MG63 (cell line): ENCODE measurements around the gene STMN3. TPM values are rescaled to one million over a fixed set of nuclear protein-coding genes. Genes with fewer than 3 reads are reported as not detected.
A peak's percentile ranks its signal among the peaks of the same experiment; 100 is the strongest.
"Not testable (repeated sequence)": the region's sequence is repeated elsewhere in the genome, so short reads cannot be mapped to it uniquely, and the experiment has no call there.

Source experiments
- DNase-seq: peaks from one replicate; pipeline ENCODE4 v3.0.0-alpha.2; 2020
- H3K27me3 ChIP-seq: fragments of 250-450 bp; sonication (Bioruptor Pico); 2 replicates; pipeline ENCODE4 v1.5.1; 2020; ENCODE audit warnings: mild to moderate bottlenecking, moderate library complexity
- H3K36me3 ChIP-seq: fragments of 250-450 bp; sonication (Bioruptor Pico); 2 replicates; pipeline ENCODE4 v1.5.1; 2020; ENCODE audit warnings: mild to moderate bottlenecking, moderate library complexity
- H3K4me3 ChIP-seq: fragments of 250-450 bp; sonication (Bioruptor Pico); 2 replicates; pipeline ENCODE4 v1.5.1; 2020; ENCODE audit warnings: mild to moderate bottlenecking, moderate library complexity
- H3K9me3 ChIP-seq: fragments of 250-450 bp; sonication (Bioruptor Pico); 2 replicates; pipeline ENCODE4 v1.5.1; 2020; ENCODE audit warnings: mild to moderate bottlenecking, moderate library complexity
- total RNA-seq: library from RNA; depleted of rRNA; stranded (reverse); fragments of >200 nt; shearing (Covaris generic); gene quantifications from 2 replicates; pipeline ENCODE4 v1.2.3, GENCODE V29; 2014; ENCODE audit warnings: low replicate concordance

Gene STMN3
- total RNA-seq, 1 experiment from 2014 or later = 98.0 TPM

- DNase-seq = no peak
- peaks cover 78% of the 10 kb centered on the region for H3K36me3 ChIP-seq
Measured at GRCh38 chr20:63665708-63666107, 12.5 kb upstream of the STMN3 start.

GRCh38 chr20:63664861-63665594 lies 11.8 kb upstream of the STMN3 start:
- DNase-seq = no peak
- Histone ChIP-seq H3K4me3 (no peak overlapping the region), H3K36me3 (peaks cover 82% of the 10 kb centered on the region)

More at GRCh38 chr20:63665708-63666107, 12.5 kb upstream of the STMN3 start:
- H3K27me3 ChIP-seq = no peaks in the 10 kb centered on the region
- no peak overlapping the region for H3K4me3 ChIP-seq
- no peaks in the 10 kb centered on the region for H3K9me3 ChIP-seq

DNA sequence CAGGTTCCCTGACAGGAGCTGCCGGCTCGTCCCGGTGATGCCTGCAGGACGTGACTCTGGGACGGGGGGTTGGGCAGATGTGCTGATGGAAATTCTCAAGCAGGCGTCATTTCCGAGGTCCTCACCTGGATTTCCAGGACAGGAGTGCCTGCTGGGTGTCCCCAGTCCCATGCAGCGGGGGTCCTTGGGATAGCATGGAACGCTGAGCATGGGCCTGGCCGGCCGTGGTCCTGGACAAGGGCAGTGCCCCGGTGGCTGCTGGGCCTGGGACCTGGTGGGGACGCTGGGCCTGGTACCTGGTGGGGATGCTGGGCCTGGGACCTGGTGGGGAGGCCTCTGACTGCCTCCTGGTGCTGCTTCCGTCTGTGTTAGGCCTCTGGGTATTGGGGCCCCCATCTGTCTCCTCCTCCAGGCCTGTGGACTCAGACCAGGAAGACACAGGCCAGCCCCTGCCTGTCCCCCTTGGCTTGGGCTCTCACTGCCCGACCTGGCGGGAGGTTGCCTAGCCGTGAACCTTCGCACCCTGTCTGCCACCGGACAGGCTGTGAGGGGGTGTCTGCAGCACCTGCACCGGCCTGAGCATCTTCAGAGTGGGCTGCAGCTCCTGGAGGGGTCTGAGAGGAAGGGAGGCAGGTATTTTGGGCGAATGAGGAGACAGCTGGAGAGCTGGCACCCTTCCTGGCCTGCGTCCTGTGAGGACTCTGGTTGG lies 11.1 kb upstream of the STMN3 start:
- Histone ChIP-seq H3K9me3 (no peaks in the 10 kb centered on the region), H3K27me3 (no peaks in the 10 kb centered on the region), H3K4me3 (no peak overlapping the region), H3K36me3 (peaks cover 84% of the 10 kb centered on the region)
- DNase-seq = no peak

More at GRCh38 chr20:63664861-63665594, 11.8 kb upstream of the STMN3 start:
- Histone ChIP-seq H3K9me3 (no peaks in the 10 kb centered on the region), H3K27me3 (no peaks in the 10 kb centered on the region)

- Histone ChIP-seq H3K9me3 (no peaks in the 10 kb centered on the region), H3K4me3 (no peak overlapping the region), H3K36me3 (peaks cover 81% of the 10 kb centered on the region), H3K27me3 (no peaks in the 10 kb centered on the region)
- DNase-seq = no peak
Measured at GRCh38 chr20:63663332-63664066, 10.3 kb upstream of the STMN3 start.

- Histone ChIP-seq H3K4me3 (no peak overlapping the region), H3K27me3 (no peaks in the 10 kb centered on the region), H3K9me3 (no peaks in the 10 kb centered on the region), H3K36me3 (peaks cover 74% of the 10 kb centered on the region)
- DNase-seq = no peak
Measured at GRCh38 chr20:63662813-63663189, 9.6 kb upstream of the STMN3 start.

GRCh38 chr20:63661959-63662812 lies 9.0 kb upstream of the STMN3 start:
- H3K27me3 ChIP-seq = no peaks in the 10 kb centered on the region
- H3K36me3 ChIP-seq = peaks cover 70% of the 10 kb centered on the region
- no peaks in the 10 kb centered on the region for H3K9me3 ChIP-seq
- DNase-seq = no peak
- H3K4me3 ChIP-seq = no peak overlapping the region

- H3K9me3 ChIP-seq = no peaks in the 10 kb centered on the region
- H3K4me3 ChIP-seq = no peak overlapping the region
- no peaks in the 10 kb centered on the region for H3K27me3 ChIP-seq
- DNase-seq = no peak
- H3K36me3 ChIP-seq = peaks cover 63% of the 10 kb centered on the region
Measured at GRCh38 chr20:63661108-63661507, 7.9 kb upstream of the STMN3 start.

DNA sequence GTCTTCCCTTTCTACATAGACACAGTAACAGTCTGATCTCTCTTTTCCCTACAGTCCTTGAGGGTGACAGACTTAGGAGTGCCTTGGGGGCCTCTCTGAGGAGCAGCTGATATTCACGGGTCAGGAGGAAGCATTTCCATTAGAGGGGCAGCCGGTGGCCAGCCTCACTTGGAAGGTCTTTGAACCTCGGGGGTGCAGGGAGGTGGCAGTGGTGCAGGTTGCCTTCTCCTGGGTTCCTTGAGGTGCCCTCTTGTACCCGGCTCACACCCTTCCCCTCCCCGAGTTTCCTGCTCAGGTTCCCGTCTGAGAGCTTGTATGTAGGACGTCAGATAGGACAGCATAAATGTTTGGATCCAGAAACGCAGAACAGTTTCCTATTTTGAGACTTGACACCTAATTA lies 7.4 kb upstream of the STMN3 start:
- H3K36me3 ChIP-seq = peaks cover 58% of the 10 kb centered on the region
- DNase-seq = no peak

GRCh38 chr20:63660174-63660573 lies 7.0 kb upstream of the STMN3 start:
- not testable (repeated sequence) for DNase-seq, H3K9me3 ChIP-seq
- peaks cover 55% of the 10 kb centered on the region for H3K36me3 ChIP-seq

More for the DNA sequence above, 7.4 kb upstream of the STMN3 start:
- H3K4me3 ChIP-seq = no peak overlapping the region
- no peaks in the 10 kb centered on the region for H3K9me3 ChIP-seq
- no peaks in the 10 kb centered on the region for H3K27me3 ChIP-seq

GRCh38 chr20:63659370-63659769 lies 6.1 kb upstream of the STMN3 start:
- H3K9me3 ChIP-seq = no peaks in the 10 kb centered on the region
- DNase-seq = no peak
- H3K36me3 ChIP-seq = peaks cover 50% of the 10 kb centered on the region
- peak overlapping the region; percentile 90 for H3K4me3 ChIP-seq
- no peaks in the 10 kb centered on the region for H3K27me3 ChIP-seq

More at GRCh38 chr20:63660174-63660573, 7.0 kb upstream of the STMN3 start:
- not testable (repeated sequence) for H3K4me3 ChIP-seq, H3K27me3 ChIP-seq

DNA sequence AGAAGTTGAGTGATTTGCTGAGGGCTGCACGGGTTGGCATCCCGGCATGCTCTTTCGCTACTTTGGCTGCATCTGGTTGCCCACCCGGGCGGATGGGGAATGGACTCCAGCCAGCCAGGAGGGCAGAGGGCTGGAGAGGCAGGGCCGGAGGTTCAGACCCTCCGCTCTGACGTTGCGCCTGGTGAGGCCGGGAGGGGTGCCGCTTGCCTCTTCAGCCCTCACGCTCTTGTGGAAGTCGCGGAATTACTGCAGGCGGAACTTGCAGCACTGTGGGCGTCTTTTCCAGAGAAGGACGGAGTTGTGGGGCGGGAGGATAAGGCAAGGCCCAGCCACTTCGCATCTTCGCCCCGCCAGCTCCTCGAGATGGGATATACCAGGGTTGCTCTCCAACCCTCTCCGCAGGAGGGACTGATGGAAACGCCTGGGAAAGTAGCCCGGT lies 5.5 kb upstream of the STMN3 start:
- DNase-seq = peak; percentile 34
- H3K4me3 ChIP-seq = peak overlapping the region; percentile 90
- peaks cover 44% of the 10 kb centered on the region for H3K36me3 ChIP-seq
- no peaks in the 10 kb centered on the region for H3K27me3 ChIP-seq
- H3K9me3 ChIP-seq = no peaks in the 10 kb centered on the region

GRCh38 chr20:63657937-63658748 lies 4.9 kb upstream of the STMN3 start, which contains the start of gene RTEL1:
Gene RTEL1 (plus strand): TSS chr20:63658312. CDS start chr20:63659403, 1,091 bp downstream.
- no peaks in the 10 kb centered on the region for H3K9me3 ChIP-seq
- H3K4me3 ChIP-seq = peak within 1 kb of the TSS; percentile 90
- peaks cover 39% of the 10 kb centered on the region for H3K36me3 ChIP-seq
- H3K27me3 ChIP-seq = no peaks in the 10 kb centered on the region
- peak; percentile 95 for DNase-seq

DNA sequence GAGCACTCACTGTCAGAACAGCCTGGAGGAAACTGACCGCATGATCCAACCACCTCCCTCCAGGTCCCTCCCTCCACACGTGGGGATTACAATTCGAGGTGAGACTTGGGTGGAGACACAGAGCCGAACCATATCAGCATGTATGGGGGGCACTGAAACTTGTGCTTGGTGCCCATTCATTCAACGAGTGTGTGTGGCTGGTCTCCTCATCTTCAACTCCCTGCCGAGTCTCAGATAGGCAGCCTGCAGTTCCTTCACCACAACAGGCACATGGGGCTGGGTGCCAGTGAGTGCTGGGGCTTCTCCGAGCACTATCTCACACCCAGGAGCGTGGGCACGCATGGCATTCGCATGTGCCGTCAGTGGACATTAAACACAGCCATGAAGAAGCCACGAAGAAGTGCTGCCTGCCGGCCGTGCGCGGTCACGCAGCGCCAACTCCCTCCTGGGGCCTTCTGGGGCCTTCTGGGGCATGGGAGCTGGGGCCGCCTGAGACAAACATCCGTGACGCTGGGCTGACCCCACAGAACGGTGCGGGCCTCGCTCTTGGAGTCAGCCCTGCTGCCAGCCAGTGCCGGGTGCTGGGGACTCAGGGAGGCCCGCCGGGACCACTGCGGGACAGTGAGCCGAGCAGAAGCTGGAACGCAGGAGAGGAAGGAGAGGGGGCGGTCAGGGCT lies 4.2 kb upstream of the STMN3 start:
- H3K9me3 ChIP-seq = no peaks in the 10 kb centered on the region
- DNase-seq = peak; percentile 48
- peaks cover 32% of the 10 kb centered on the region for H3K36me3 ChIP-seq
- no peaks in the 10 kb centered on the region for H3K27me3 ChIP-seq
- H3K4me3 ChIP-seq = peak overlapping the region; percentile 90

DNA sequence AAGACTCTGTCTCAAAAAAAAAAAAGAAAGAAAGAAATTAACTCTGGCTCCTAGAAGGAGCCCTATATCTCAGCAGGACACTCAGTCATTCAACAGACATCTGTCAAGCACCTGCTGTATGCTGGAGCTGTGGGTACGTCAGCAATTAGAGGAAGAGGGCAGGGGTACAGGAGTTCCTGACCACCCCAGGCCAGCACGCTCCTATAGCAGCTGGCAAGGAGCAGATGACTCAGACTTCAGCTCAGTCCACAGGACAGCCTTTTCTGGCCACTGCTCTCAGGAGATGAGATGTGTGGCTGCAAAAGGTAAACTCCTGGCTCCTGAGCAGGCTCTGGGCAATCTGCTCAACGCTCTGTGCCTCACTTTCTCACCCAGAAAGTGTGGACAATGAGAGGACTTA lies 3.2 kb upstream of the STMN3 start:
- no peaks in the 10 kb centered on the region for H3K9me3 ChIP-seq
- H3K36me3 ChIP-seq = peaks cover 23% of the 10 kb centered on the region
- no peaks in the 10 kb centered on the region for H3K27me3 ChIP-seq
- DNase-seq = peak; percentile 34
- no peak overlapping the region for H3K4me3 ChIP-seq

GRCh38 chr20:63655249-63655648 lies 2.0 kb upstream of the STMN3 start:
- Histone ChIP-seq H3K4me3 (no peak overlapping the region), H3K9me3 (no peaks in the 10 kb centered on the region), H3K36me3 (peaks cover 11% of the 10 kb centered on the region), H3K27me3 (no peaks in the 10 kb centered on the region)
- no peak for DNase-seq
